ENCODE measurements around the gene REEP1. TPM values are rescaled to one million over a fixed set of nuclear protein-coding genes. Genes with fewer than 3 reads are reported as not detected.

Gene REEP1
- total and polyA plus RNA-seq, 2 experiments from 2014 or later = not detected

GRCh38 chr2:86211796-86212188 lies 125.6 kb downstream of the REEP1 start:
- no peak overlapping the region for H3K4me2 ChIP-seq (ENCODE audit: unreplicated experiment)
- no peaks in the 10 kb centered on the region for H3K27me3 ChIP-seq (replicated peaks; ENCODE audit: insufficient read depth)
- H3K9me2 ChIP-seq (ENCODE audit: insufficient read depth) = no peaks in the 10 kb centered on the region
- no peak overlapping the region for H3K4me3 ChIP-seq
- H3K4me1 ChIP-seq (ENCODE audit: insufficient read depth) = peaks cover 8% of the 10 kb centered on the region
- no peaks in the 10 kb centered on the region; the same call in 1 of the 2 replicates for H3F3A ChIP-seq (ENCODE audit: insufficient read depth)
- H3K27ac ChIP-seq = no peak overlapping the region
- no peak for DNase-seq
- TF ChIP-seq EZH2phosphoT487 (IDR thresholded peaks at IDR 0.05; ENCODE audit: insufficient read depth, low read depth) = no peak
- no peak for TF ChIP-seq EZH2 (IDR thresholded peaks at IDR 0.05; ENCODE audit: insufficient read depth, poor library complexity, severe bottlenecking)
- H4K20me1 ChIP-seq (ENCODE audit: insufficient read depth) = no peaks in the 10 kb centered on the region
- peaks cover 37% of the 10 kb centered on the region for H3K36me3 ChIP-seq (ENCODE audit: low read depth)
- no peaks in the 10 kb centered on the region for H3K9me3 ChIP-seq (ENCODE audit: low read depth)
- no peaks in the 10 kb centered on the region for H3K79me2 ChIP-seq (ENCODE audit: insufficient read depth)
- H2AFZ ChIP-seq = no peak overlapping the region
- WGBS, 2 experiments (ENCODE audit: low coverage in 1 of 2, low lambda C conversion rate in 2 of 2, missing lambda C conversion rate in 2 of 2) = 67 to 71% methylated on average over 2 of the region's 2 CpGs
- no peak overlapping the region for H3K9ac ChIP-seq
- in situ Hi-C loops (cut with MboI) = no loop called here

- no peak for TF ChIP-seq EZH2 (IDR thresholded peaks at IDR 0.05; ENCODE audit: insufficient read depth, poor library complexity, severe bottlenecking)
- no peak for TF ChIP-seq EZH2phosphoT487 (IDR thresholded peaks at IDR 0.05; ENCODE audit: insufficient read depth, low read depth)
- Histone ChIP-seq H3K4me2 (ENCODE audit: unreplicated experiment) (no peak overlapping the region), H4K20me1 (ENCODE audit: insufficient read depth) (no peaks in the 10 kb centered on the region), H3K79me2 (ENCODE audit: insufficient read depth) (0 out of 2 replicates have a peak, but pooled peaks cover 2% of the 10 kb centered on the region), H3K9ac (no peak overlapping the region), H3K27me3 (replicated peaks; ENCODE audit: insufficient read depth) (no peaks in the 10 kb centered on the region), H2AFZ (no peak overlapping the region), H3K27ac (no peak overlapping the region), H3K36me3 (ENCODE audit: low read depth) (peaks cover 41% of the 10 kb centered on the region), H3K9me2 (ENCODE audit: insufficient read depth) (no peaks in the 10 kb centered on the region), H3K9me3 (ENCODE audit: low read depth) (no peaks in the 10 kb centered on the region), H3K4me1 (ENCODE audit: insufficient read depth) (0 out of 2 replicates have a peak, but pooled peaks cover 2% of the 10 kb centered on the region), H3K4me3 (no peak overlapping the region), H3F3A (ENCODE audit: insufficient read depth) (no peaks in the 10 kb centered on the region; the same call in 1 of the 2 replicates)
- 99 to 100% methylated on average over 2 of the region's 2 CpGs for WGBS, 2 experiments (ENCODE audit: low coverage in 1 of 2, low lambda C conversion rate in 2 of 2, missing lambda C conversion rate in 2 of 2)
- in situ Hi-C loops (cut with MboI) = no loop called here
- DNase-seq = no peak
Observed at GRCh38 chr2:86211033-86211795, 126.2 kb downstream of the REEP1 start.

GRCh38 chr2:86204458-86204857 lies 133.0 kb downstream of the REEP1 start:
- Histone ChIP-seq H3K27me3 (replicated peaks; ENCODE audit: insufficient read depth) (no peaks in the 10 kb centered on the region), H2AFZ (no peak overlapping the region), H3F3A (ENCODE audit: insufficient read depth) (no peaks in the 10 kb centered on the region; the same call in 1 of the 2 replicates), H3K4me3 (no peak overlapping the region), H4K20me1 (ENCODE audit: insufficient read depth) (no peaks in the 10 kb centered on the region), H3K9me3 (ENCODE audit: low read depth) (no peaks in the 10 kb centered on the region), H3K27ac (no peak overlapping the region), H3K9me2 (ENCODE audit: insufficient read depth) (no peaks in the 10 kb centered on the region), H3K36me3 (ENCODE audit: low read depth) (peaks cover 27% of the 10 kb centered on the region), H3K4me1 (ENCODE audit: insufficient read depth) (peaks cover 7% of the 10 kb centered on the region; the same call in 1 of the 2 replicates), H3K4me2 (ENCODE audit: unreplicated experiment) (no peak overlapping the region), H3K79me2 (ENCODE audit: insufficient read depth) (peaks cover 69% of the 10 kb centered on the region), H3K9ac (no peak overlapping the region)
- 89 to 91% methylated on average over 7 of the region's 7 CpGs for WGBS, 2 experiments (ENCODE audit: low coverage in 1 of 2, low lambda C conversion rate in 2 of 2, missing lambda C conversion rate in 2 of 2)
- in situ Hi-C loops (cut with MboI) = no loop called here
- DNase-seq = no peak
- TF ChIP-seq EZH2phosphoT487 (IDR thresholded peaks at IDR 0.05; ENCODE audit: insufficient read depth, low read depth) = no peak
- TF ChIP-seq EZH2 (IDR thresholded peaks at IDR 0.05; ENCODE audit: insufficient read depth, poor library complexity, severe bottlenecking) = no peak

GRCh38 chr2:86203614-86204013 lies 133.8 kb downstream of the REEP1 start:
- WGBS, 2 experiments (ENCODE audit: low coverage in 1 of 2, low lambda C conversion rate in 2 of 2, missing lambda C conversion rate in 2 of 2) = 100% methylated on average over 1 of the region's 1 CpG
- Histone ChIP-seq H3K27ac (no peak overlapping the region), H3K4me3 (no peak overlapping the region), H3K4me2 (ENCODE audit: unreplicated experiment) (no peak overlapping the region), H3K79me2 (ENCODE audit: insufficient read depth) (peaks cover 77% of the 10 kb centered on the region), H3K9ac (no peak overlapping the region), H4K20me1 (ENCODE audit: insufficient read depth) (no peaks in the 10 kb centered on the region), H2AFZ (no peak overlapping the region), H3K4me1 (ENCODE audit: insufficient read depth) (peaks cover 7% of the 10 kb centered on the region; the same call in 1 of the 2 replicates), H3K9me2 (ENCODE audit: insufficient read depth) (no peaks in the 10 kb centered on the region), H3F3A (ENCODE audit: insufficient read depth) (no peaks in the 10 kb centered on the region; the same call in 1 of the 2 replicates), H3K27me3 (replicated peaks; ENCODE audit: insufficient read depth) (no peaks in the 10 kb centered on the region), H3K9me3 (ENCODE audit: low read depth) (no peaks in the 10 kb centered on the region), H3K36me3 (ENCODE audit: low read depth) (peaks cover 20% of the 10 kb centered on the region)
- no peak for DNase-seq
- in situ Hi-C loops (cut with MboI) = no loop called here
- TF ChIP-seq EZH2phosphoT487 (IDR thresholded peaks at IDR 0.05; ENCODE audit: insufficient read depth, low read depth) (no peak), EZH2 (IDR thresholded peaks at IDR 0.05; ENCODE audit: insufficient read depth, poor library complexity, severe bottlenecking) (no peak)
